Measurements from ENCODE around the gene RHOA.

Gene RHOA

DNA sequence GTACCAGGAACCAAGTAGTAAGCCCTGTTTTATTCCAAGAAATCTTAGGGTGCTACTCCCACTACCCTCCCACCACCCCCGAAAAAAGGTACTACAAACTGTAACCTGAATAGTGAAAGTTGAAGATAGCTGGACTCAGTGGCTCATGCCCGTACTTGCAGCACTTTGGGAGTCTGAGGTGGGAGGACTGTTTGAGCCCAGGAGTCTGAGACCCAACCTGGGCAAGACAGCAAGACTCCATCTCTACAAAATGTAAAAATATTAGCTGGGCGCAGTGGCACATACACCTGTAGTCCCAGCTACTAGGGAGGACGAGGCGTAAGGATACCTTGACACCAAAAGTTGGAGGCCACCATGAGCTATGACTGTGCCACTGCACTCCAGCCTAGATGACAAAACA, 7.9 kb downstream of the RHOA start:
- Histone ChIP-seq H3K4me2 (ENCODE audit: low read length) (no peak overlapping the region), H3K4me1 (ENCODE audit: control insufficient read depth, low read length) (peaks cover 69% of the 10 kb centered on the region), H3K27me3 (ENCODE audit: control insufficient read depth, low read length) (no peaks in the 10 kb centered on the region), H3K4me3 (ENCODE audit: low read length) (no peak overlapping the region), H3K9me2 (replicated peaks; ENCODE audit: control insufficient read depth, low read length) (no peaks in the 10 kb centered on the region), H3K36me3 (ENCODE audit: control insufficient read depth, low read length) (peaks cover 49% of the 10 kb centered on the region), H3K79me2 (ENCODE audit: control insufficient read depth, low read length) (peaks cover 100% of the 10 kb centered on the region), H3K9me3 (ENCODE audit: control insufficient read depth, insufficient read depth, low read length) (no peaks in the 10 kb centered on the region), H4K20me1 (ENCODE audit: control insufficient read depth, insufficient read depth, low read depth, low read length) (peaks cover 28% of the 10 kb centered on the region), H3F3A (ENCODE audit: control insufficient read depth, insufficient read depth) (peaks cover 5% of the 10 kb centered on the region), H3K27ac (ENCODE audit: low read depth, low read length) (no peak overlapping the region)
- TF ChIP-seq, protein P1, sequence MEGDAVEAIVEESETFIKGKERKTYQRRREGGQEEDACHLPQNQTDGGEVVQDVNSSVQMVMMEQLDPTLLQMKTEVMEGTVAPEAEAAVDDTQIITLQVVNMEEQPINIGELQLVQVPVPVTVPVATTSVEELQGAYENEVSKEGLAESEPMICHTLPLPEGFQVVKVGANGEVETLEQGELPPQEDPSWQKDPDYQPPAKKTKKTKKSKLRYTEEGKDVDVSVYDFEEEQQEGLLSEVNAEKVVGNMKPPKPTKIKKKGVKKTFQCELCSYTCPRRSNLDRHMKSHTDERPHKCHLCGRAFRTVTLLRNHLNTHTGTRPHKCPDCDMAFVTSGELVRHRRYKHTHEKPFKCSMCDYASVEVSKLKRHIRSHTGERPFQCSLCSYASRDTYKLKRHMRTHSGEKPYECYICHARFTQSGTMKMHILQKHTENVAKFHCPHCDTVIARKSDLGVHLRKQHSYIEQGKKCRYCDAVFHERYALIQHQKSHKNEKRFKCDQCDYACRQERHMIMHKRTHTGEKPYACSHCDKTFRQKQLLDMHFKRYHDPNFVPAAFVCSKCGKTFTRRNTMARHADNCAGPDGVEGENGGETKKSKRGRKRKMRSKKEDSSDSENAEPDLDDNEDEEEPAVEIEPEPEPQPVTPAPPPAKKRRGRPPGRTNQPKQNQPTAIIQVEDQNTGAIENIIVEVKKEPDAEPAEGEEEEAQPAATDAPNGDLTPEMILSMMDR (IDR thresholded peaks at IDR 0.05; ENCODE audit: low read depth, low read length, poor library complexity, severe bottlenecking): no peak
- TF ChIP-seq EZH2phosphoT487 (IDR thresholded peaks at IDR 0.05; ENCODE audit: borderline replicate concordance, low read length): no peak

DNA sequence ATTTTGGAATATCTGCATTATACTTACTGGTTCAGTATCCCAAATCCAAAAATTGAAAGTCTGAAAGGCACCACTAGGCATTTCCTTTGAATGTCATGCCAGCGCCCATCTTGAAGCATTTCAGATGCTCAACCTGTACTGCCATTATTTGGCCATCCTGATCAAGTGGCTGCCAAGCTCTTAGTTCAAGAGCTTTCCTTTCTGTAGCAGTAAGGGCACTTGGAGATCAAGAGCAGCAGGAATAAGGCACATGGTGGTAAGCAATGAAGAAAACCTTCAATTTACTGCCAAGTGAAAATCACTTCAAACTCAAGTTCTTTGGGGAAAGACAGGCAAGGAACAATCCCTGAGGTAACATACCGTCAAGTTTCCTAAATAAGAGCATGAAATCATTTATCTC, 10.0 kb downstream of the RHOA start:
- H3K4me1 ChIP-seq (ENCODE audit: control insufficient read depth, low read length): peaks cover 68% of the 10 kb centered on the region
- peak overlapping the region; percentile 34 for H3K27ac ChIP-seq (ENCODE audit: low read depth, low read length)
- H4K20me1 ChIP-seq (ENCODE audit: control insufficient read depth, insufficient read depth, low read depth, low read length): peaks cover 34% of the 10 kb centered on the region

DNA sequence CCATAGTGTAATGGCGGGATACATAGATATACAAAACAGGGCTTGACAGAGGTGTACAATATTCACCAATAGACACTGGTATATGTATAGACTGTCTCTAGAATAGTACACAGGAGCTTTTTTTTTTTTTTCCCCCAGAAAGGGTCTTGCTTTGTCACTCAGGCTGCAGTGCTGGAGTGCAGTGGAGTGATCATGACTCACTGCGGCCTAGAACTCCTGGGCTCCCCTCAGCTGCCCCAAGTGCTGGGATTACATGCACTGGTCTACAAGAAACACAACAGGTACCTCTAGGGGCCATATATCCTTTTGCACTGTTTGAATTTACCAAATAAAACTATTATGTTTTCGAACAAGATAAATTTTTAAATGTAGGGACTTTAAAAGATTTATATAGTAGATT, 12.3 kb downstream of the RHOA start:
- Histone ChIP-seq H3K4me2 (ENCODE audit: low read length) (no peak overlapping the region), H3K36me3 (ENCODE audit: control insufficient read depth, low read length) (peaks cover 70% of the 10 kb centered on the region), H3K4me3 (ENCODE audit: low read length) (no peak overlapping the region), H4K20me1 (ENCODE audit: control insufficient read depth, insufficient read depth, low read depth, low read length) (peaks cover 47% of the 10 kb centered on the region), H3K9me2 (replicated peaks; ENCODE audit: control insufficient read depth, low read length) (no peaks in the 10 kb centered on the region), H3K27ac (ENCODE audit: low read depth, low read length) (no peak overlapping the region), H3K79me2 (ENCODE audit: control insufficient read depth, low read length) (peaks cover 100% of the 10 kb centered on the region), H3K4me1 (ENCODE audit: control insufficient read depth, low read length) (peaks cover 73% of the 10 kb centered on the region), H3F3A (ENCODE audit: control insufficient read depth, insufficient read depth) (peaks cover 4% of the 10 kb centered on the region), H3K9me3 (ENCODE audit: control insufficient read depth, insufficient read depth, low read length) (no peaks in the 10 kb centered on the region), H3K27me3 (ENCODE audit: control insufficient read depth, low read length) (no peaks in the 10 kb centered on the region)
- TF ChIP-seq, protein P1 (IDR thresholded peaks at IDR 0.05; ENCODE audit: low read depth, low read length, poor library complexity, severe bottlenecking): no peak
- TF ChIP-seq EZH2phosphoT487 (IDR thresholded peaks at IDR 0.05; ENCODE audit: borderline replicate concordance, low read length): no peak

More for the DNA sequence above, 10.0 kb downstream of the RHOA start:
- no peaks in the 10 kb centered on the region for H3K9me3 ChIP-seq (ENCODE audit: control insufficient read depth, insufficient read depth, low read length)
- peaks cover 100% of the 10 kb centered on the region for H3K79me2 ChIP-seq (ENCODE audit: control insufficient read depth, low read length)
- peaks cover 7% of the 10 kb centered on the region for H3F3A ChIP-seq (ENCODE audit: control insufficient read depth, insufficient read depth)
- H3K9me2 ChIP-seq (replicated peaks; ENCODE audit: control insufficient read depth, low read length): no peaks in the 10 kb centered on the region
- peak overlapping the region; percentile 54 for H3K4me2 ChIP-seq (ENCODE audit: low read length)
- peaks cover 62% of the 10 kb centered on the region for H3K36me3 ChIP-seq (ENCODE audit: control insufficient read depth, low read length)
- H3K27me3 ChIP-seq (ENCODE audit: control insufficient read depth, low read length): no peaks in the 10 kb centered on the region
- H3K4me3 ChIP-seq (ENCODE audit: low read length): 0 out of 2 replicates have a peak overlapping the region, but pooled peaks have one; percentile 20
- TF ChIP-seq EZH2phosphoT487 (IDR thresholded peaks at IDR 0.05; ENCODE audit: borderline replicate concordance, low read length): no peak
- TF ChIP-seq, protein P1 (IDR thresholded peaks at IDR 0.05; ENCODE audit: low read depth, low read length, poor library complexity, severe bottlenecking): no peak
